GM21576 (cell line): Measurements from ENCODE around the gene ANO4.

Source experiments
- ATAC-seq: cut with Tn5 transposase; IDR thresholded peaks from one replicate; pipeline ENCODE4 v1.9.1; 2021; ENCODE audit warnings: mild to moderate bottlenecking, moderate library complexity; ENCODE audit not compliant: unreplicated experiment

The ANO4 gene

DNA sequence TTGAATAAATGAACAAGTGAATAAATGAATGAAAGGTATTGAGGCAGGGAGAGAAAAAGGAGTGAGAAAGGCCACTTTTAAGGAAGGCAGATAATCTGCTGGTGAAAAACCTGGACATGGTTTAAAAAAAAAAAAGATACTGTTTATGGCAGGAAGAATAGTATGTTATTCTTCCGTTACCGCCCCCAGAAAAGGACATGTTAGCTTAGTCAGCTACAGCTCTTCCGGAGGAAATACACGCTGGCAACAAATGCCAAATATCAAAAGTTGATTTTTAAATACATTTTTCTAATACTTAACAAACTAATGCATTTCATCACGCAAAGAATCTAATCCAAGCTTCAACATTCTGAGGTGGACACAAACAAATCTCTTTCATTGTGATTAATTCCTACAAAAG lies 372.3 kb downstream of the ANO4 start:
- ATAC-seq: no peak

GRCh38 chr12:101168001-101168400 lies 373.4 kb downstream of the ANO4 start:
- no peak for ATAC-seq

DNA sequence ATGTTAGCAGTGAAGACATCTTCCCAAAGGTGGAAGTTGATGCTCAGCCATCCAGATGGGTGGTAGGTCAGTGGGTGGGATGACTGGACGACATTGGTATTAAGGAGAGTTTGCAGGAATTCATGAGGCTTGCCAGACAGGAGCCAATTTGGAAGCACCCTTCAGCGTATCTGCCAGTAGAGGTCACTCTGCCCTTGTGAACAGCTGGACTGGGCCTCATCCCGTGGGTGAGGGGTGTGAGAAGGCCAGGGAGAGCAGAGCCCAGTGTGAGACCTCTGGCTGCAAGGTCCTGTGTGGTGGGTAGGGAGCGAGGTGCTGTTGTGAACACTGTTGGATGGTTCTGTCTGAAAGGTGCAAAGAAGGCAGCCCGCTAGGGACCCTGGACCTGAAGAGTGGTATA lies 377.7 kb downstream of the ANO4 start:
- no peak for ATAC-seq

DNA sequence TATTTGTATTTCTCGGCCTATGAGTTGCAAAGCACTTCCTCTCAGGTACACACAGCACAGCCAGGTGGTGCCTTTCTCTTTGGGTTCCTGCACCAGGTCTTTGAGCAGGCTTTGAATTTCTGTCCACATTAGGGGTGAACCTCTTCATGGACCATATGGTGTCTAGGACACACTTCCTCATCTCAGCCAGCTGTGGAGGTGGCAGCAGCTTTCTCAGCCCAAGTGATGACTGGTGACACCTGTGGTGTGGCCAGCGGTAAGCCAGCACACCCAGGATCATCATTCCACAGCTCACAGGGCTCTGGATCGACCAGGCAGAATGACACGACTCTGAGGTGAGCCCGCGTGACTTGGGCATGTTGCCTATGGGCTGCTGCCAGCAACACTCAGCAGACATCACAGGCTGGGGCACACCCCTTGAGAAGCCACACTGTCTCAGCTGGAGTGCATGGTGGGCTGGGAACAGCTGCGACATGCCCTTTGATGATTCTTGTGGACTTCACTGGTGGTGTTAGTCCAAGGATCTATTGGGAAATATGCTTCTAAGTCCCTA lies 378.7 kb downstream of the ANO4 start:
- ATAC-seq: no peak

- ATAC-seq: no peak
Observed at GRCh38 chr12:101174541-101174940, 380.0 kb downstream of the ANO4 start.
